Stimulated activated naive CD8-positive, alpha-beta T cell treated with anti-CD3 and anti-CD28 coated beads, Interleukin-15, Interleukin-2, amounts not matched to agents 100 U/mL and 50 U/mL, for 24 hours (primary cell): ENCODE data around the gene ERVMER34-1.
A peak's percentile ranks its signal among the peaks of the same experiment; 100 is the strongest.

Source experiments
- ATAC-seq: fragments of 150-1000 bp; cut with Tn5 transposase; one replicate; pipeline ENCODE4 v1.10.0; 2021
- DNase-seq: peaks from one replicate; pipeline ENCODE4 v3.0.0; 2021

ERVMER34-1 gene

DNA sequence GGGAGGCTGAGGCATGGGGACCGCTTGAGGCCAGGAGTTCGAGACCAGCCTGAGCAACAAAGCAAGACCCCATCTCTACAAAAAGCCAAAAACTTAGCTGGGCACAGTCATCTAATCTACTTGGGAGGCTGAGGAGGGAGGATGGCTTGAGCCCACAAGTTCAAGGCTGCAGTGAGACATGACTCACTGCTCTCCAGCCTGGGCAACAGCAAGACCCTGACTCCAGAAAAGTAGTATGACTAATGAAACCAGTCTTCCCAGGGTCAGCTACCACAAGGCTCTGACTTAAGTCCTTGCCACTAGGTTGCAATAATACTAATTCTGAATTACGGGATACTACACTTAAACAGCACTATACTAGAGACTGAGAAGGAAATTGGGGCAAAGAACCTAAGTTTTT is 33.1 kb downstream of the ERVMER34-1 start:
- DNase-seq (no peak), ATAC-seq (no peak)

DNA sequence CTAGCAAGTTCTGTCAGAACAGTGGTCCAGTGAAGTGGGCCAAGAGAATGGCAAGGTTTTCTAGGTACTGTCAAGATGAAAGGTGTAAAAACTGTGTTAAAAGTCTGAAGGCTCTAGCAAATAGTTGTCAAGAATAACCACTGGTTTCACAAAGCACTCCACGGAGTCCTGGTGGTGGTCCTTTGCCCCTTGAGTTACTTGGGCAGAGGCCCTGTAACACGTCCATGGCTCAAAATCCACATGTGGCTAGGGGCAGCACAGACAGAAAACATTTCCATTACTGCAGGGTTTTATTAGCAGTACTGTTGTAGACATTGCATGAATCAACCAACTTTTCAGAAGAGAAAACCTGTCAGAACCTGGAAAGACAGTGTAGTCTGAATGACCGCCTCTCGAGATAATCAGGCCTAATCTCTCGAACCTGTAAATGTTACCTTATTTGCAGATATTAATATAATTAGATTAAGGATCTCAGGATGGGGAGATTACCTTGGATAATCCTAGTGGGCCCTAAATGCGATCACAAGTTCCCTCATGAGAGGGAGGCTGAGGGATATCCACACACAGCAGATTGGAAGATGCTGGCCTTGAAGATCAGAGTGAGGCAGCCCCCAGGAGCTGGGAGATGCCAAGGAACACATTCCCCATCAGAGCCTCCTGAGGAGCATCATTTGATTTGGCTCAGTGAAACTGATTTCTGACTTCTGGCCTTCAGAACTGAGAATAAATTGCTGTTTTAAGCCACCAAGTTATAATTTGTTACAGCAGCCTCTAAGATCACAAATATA is 34.7 kb downstream of the ERVMER34-1 start:
- DNase-seq (no peak), ATAC-seq (no peak)

DNA sequence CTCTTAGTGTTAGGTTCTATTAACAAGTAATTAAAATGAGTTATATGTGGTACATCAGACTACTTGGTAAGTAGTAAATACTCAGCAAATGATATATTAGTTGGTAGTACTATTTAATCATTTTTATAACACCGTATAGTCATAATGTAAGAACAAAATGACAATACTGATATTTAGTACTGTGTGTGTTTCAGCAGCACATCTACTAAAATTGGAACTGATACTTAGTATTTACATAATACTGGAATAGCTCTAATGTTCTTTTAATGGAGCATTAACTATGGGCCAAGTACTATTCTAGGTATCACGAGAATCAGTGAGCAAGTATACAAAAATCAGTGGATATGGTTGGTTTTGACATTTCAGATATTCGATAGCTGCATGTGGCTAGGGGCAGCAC is 35.3 kb downstream of the ERVMER34-1 start:
- no peak for ATAC-seq
- no peak for DNase-seq

DNA sequence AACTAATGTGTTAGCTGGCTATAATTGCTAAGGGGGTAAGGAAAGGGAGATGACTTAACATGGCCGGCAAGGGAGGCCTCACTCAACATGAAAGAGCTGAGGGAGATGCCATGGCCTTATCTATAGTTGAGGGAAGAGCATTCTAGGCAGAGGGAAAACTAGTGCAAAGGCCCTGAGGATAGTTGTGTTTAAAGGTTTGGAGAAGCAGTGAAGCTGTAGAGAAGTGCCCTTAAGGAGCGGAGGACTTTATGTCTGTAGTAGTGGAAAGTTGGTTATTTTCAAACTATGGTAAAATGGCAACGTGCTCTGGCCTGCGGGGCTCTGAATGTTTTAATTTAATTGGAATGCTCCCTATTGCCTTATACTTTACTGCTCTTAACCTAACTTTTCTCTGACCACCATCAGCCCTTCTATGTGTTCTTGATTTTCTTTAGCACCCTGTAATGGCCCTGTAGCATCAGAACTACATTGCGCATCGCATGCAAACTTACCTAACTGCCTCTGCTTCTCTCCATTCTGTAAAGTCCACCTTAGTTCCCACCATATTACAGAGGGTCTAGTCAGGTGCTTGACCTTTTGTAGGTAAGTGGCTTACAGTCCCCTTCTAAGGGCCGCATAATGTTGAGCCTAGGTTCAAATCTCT is 35.8 kb downstream of the ERVMER34-1 start:
- DNase-seq (no peak), ATAC-seq (no peak)

DNA sequence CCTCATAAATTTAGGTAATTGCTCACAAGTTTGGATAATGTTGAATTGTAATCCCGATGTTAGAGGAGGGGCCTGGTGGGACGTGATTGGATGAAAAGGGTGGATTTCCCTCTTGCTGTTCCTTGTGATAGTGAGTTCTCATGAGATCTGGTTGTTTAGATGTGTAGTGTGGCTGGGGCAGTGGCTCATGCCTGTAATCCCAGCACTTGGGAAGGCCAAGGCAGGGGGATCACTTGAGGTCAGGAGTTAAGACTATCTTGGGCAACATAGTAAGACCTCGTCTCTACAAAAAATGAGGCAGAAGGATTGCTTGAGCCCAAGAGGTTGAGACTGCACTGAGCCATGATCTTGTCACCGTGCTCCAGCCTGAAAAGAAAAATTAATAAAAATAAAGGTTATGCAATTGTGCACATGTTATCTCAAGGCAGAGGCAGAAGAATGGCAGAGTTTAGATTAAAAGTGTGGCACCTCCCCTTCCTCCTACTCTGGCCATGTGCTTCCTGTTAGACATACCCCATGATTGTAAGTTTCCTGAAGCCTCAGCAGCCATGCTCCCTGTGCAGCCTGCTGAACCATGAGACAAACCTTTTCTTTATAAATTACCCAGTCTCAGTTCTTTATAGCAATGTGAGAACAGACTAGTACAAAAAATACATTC is 36.5 kb downstream of the ERVMER34-1 start:
- ATAC-seq (no peak), DNase-seq (no peak)

DNA sequence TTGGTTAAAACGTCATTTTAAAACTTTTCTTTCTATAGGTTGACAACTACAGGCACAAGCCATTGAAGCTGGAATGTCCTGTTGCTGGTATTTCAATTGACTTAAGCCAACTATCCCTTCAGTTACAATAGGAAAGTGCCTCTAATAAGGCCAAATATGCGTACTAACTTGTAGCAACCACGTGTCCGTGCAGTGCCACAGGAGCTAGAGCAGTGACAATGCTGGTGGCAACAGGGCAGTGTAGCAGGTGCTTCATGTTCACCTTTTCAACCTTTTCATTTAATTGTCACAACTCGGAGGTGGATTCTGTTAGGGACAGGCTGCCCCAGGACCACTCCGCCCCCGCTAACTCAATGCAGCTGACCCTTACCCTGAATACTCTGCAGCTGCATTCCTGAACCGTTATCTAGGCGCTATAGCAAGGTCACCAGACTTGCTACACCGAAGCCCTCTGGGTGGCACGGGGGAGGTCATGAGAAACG is 37.7 kb downstream of the ERVMER34-1 start:
- DNase-seq: no peak
- ATAC-seq: no peak

DNA sequence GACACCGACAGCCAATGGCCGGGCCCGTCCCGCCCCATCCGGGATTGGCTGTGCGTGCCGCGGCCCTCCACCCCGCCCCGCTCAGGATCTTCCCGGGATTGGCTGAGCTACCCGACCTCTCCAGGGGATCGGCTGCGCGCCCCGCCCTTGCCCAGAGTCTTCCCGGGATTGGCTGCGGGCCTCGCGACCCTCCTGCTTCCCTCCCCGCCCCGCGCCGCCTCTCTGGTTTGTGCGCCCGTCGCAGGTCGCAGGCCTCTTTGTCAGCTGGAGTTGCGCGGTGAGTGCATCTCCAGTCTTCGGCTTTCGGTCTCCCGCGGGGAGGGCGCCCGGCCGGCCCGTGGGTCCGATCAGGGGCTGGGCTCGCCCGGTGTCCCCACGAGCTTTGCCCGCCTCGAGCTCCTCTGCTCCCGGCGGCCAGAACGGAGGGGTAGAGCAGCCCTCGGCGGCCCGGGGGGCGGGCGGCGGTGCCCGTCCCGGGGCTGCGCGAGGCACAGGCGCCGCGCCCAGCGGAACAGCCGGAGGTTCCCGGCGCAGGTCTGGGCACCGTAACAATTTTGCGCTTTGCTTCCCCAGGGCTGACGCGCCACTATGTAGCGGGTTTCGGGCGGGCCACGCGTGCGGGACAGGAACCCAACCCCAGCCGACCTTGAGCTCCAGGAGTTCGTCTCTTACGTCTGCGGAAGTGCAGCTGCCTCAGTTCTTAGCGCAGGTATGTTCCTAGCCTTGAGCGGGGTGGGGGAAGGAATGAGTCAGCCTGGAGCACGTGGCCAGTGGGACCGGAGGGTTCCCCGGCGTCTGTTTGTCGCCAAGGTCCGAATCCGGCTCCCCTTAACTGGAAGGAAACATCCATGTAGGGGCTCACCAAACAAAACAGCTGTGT is 38.7 kb downstream of the ERVMER34-1 start:
- ATAC-seq: peak; percentile 97

DNA sequence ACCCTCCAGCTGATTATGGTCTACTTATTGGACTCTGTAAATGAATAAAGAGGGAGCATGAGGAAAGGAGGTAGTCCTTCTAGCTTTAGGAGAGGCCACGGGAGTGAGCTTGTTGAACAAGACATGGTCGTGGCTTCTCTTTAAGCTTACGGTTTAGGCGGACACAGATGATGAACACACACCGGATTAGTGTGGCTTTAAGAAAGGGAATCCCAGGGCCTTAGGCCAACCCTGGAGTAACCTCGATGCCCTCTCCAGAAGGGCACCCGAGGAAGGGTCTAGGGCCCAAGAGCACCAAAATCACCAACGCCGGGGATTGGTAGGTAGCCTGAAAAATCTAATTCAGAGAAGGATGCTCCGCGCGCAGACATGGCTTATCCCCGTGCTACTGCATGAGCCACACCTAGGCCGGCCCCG is 39.4 kb downstream of the ERVMER34-1 start:
- no peak for ATAC-seq

More for the DNA sequence above, 38.7 kb downstream of the ERVMER34-1 start:
- peak; percentile 97 for DNase-seq

DNA sequence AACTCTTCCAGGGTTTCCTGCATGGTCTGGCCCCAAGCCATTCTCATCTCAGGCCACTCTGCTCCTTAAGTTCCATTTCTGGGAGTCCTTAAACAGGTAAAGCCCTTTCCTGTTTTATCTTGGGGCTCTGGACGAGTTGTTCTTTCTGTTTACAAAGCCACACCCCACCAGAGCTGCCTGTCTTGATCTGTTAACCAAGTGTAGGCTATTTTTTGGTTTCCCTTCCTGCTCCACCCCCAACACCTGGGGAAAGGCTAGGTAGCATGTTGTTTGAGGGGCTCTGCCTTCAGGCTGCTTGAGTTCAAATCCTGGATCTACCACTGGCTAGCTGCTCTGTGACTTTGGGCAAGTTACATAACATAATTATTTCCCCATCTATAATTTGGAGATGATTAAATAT is 40.0 kb downstream of the ERVMER34-1 start:
- no peak for ATAC-seq
- no peak for DNase-seq

More for the DNA sequence above, 39.4 kb downstream of the ERVMER34-1 start:
- no peak for DNase-seq

DNA sequence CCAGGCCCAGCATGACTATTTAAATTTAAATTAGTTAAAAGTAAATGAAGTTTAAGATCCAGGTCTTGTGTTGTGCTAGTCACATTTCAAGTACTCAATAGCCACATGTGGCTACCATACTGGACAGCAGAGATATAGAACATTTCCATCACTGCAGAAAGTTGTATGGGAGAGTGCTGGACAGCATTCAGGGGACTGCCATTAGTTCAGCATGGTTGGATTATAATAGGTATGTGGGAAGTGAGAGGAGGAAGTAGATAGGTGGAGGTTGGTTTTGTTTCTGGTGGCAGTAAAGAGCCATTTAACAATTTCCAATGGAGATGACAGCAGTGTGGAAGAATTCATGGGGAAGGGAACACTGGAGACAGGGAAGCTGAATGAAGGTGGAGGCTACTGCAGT is 42.1 kb downstream of the ERVMER34-1 start:
- DNase-seq (no peak), ATAC-seq (no peak)

DNA sequence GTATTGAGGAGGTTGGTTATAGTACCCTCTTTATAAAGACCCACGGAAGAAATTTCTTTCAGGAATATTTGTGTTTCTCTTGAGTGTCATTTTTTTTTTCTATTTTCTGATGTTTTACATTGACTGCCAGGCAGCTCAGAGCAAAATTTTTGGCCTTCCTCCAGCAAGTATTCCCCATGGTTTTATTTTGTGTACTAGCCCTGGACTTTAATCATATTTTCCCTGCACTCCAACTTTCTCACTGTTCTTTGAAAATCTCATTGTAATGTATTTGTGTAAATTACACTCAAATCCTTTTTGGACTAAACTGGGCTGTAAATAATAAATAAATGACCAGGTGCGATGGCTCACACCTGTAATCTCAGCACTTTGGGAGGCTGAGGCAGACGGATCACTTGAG is 46.6 kb downstream of the ERVMER34-1 start:
- ATAC-seq (no peak), DNase-seq (no peak)

DNA sequence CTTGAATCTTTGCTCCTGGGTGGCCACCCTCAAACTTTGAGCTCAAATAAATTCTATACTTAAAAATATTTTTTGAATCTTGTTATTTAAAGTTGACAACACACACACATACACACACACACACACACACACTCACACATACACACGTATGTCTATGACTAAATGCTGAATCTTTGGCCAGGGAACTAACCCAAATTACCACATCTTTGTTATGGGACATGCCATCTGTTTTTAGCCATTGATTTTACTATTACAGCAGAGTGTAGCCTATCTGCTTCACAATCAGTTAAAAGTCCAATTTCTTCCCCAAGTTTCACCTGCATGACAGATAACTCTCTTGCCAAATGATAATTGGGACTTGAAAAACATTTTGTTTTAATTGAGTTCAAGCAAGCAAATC is 47.1 kb downstream of the ERVMER34-1 start:
- DNase-seq: no peak
- ATAC-seq: no peak

DNA sequence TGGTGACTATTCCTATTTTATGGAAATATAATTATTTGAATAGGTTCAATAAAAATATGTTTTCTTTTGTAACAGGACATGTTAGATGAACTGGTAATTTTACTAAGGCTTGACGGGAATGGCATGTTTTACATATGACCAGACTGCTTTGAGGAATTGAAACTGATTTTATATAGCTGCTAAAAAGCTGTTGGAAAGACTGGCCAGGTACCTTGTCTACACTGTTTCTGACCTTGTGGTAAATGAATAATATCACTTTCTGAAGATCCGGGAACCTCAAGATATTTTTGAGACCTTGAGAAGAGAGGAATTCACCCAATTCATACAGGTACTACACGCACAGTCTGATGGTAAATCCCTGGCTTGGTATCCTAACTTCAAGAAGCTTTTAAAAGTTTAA is 50.0 kb downstream of the ERVMER34-1 start:
- ATAC-seq (no peak), DNase-seq (no peak)

DNA sequence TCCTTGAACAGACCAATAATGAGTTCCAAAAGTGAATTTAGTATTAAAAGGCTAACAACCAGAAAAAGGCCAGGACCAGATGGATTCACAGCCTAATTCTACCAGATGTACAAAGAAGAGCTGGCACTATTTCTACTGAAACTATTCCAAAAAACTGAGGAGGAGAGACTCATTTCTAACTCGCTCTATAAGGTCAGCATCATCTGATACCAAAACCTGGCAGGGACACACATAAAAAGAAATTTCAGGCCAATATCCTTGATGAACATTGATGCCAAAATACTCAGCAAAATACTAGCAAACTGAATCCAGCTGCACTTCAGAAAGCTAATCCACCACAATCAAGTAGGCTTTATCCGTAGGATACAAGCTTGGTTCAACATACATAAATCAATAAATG is 56.3 kb downstream of the ERVMER34-1 start:
- DNase-seq (no peak), ATAC-seq (no peak)

DNA sequence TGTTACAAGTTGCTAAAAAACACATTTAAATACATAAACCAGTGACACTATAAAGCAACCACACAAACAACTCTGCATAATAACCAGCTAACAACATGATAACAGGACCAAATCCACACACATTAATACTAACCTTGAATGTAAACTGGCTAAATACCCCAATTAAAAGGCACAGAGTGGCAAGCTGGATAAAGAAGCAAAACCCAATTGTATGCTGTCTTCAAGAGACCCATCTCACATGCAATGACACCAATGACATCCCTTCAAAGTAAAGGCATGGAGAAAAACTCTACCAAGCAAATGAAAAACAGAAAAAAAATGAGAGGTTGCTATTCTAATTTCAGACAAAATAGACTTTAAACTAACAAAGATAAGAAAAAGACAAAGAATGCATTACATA is 57.7 kb downstream of the ERVMER34-1 start:
- DNase-seq (no peak), ATAC-seq (no peak)
